Calu3 (cell line): ENCODE data around the gene HNRNPA0. TPM values are rescaled to one million over a fixed set of nuclear protein-coding genes. Genes with fewer than 3 reads are reported as not detected.

Experiments used
- BruUV-seq: library from RNA; stranded (reverse); fragments of 400-500 nt; replicated peaks from 2 replicates; lab custom pipeline; 2021; lab: Mats Ljungman, UMichigan
- CTCF ChIA-PET: fragments of 300-600 bp; sonication (Branson Sonifier 250); formaldehyde crosslinking; loops from one replicate; lab custom pipeline; 2022; ENCODE audit warnings: antibody characterized with exemption; lab: Charles Lee
- DNase-seq: peaks from one replicate; pipeline ENCODE4 v3.0.0; 2022
- H3K27ac Mint-ChIP-seq: one replicate; pipeline ENCODE4 v1.8.0; 2022; ENCODE audit warnings: mixed read lengths; ENCODE audit not compliant: unreplicated experiment
- H3K27me3 Mint-ChIP-seq: one replicate; pipeline ENCODE4 v1.8.0; 2022; ENCODE audit warnings: mixed read lengths; ENCODE audit not compliant: unreplicated experiment
- H3K36me3 Mint-ChIP-seq: one replicate; pipeline ENCODE4 v1.8.0; 2022; ENCODE audit warnings: mild to moderate bottlenecking, moderate library complexity, mixed read lengths; ENCODE audit not compliant: insufficient read depth, unreplicated experiment
- H3K4me1 Mint-ChIP-seq: one replicate; pipeline ENCODE4 v1.8.0; 2022; ENCODE audit warnings: mild to moderate bottlenecking, low read depth, mixed read lengths; ENCODE audit not compliant: unreplicated experiment
- H3K4me3 Mint-ChIP-seq: one replicate; pipeline ENCODE4 v1.8.0; 2022; ENCODE audit warnings: mild to moderate bottlenecking, low read depth, moderate library complexity, mixed read lengths; ENCODE audit not compliant: unreplicated experiment
- H3K9me3 Mint-ChIP-seq: one replicate; pipeline ENCODE4 v1.8.0; 2022; ENCODE audit warnings: low read depth, mixed read lengths; ENCODE audit not compliant: unreplicated experiment
- CTCF ChIP-seq: fragments of 200-600 bp; IDR thresholded peaks from one replicate; pipeline ENCODE4 v1.8.0; 2022; ENCODE audit warnings: antibody characterized with exemption; ENCODE audit not compliant: unreplicated experiment
- intact Hi-C: fragments of 100-400 bp; cut with micrococcal nuclease; formaldehyde crosslinking; loops from one replicate; pipeline ENCODE4 v1.10.0; 2022; ENCODE audit not compliant: unreplicated experiment
- total RNA-seq: library from RNA; stranded (reverse); gene quantifications from 2 replicates; pipeline ENCODE4 v1.2.3, GENCODE V29; 2022

Gene HNRNPA0
- total RNA-seq, 1 experiment from 2014 or later = 42.3 TPM

- peak; percentile 73 for DNase-seq
- CTCF ChIA-PET = interaction anchor here (0.5 to 3.8 kb wide), 5 partner anchors 16 to 317 kb away, joined by 3 to 77 read pairs (median 6); no protein-coding TSS in a partner anchor
- intact Hi-C loops = loop anchor here (1.0 kb wide), 1 partner anchor 75 kb away; no protein-coding TSS in a partner anchor
- TF ChIP-seq CTCF = no peak
- BruUV-seq = TSS peak; percentile 31
- H3K27me3 Mint-ChIP-seq = no peaks in the 10 kb centered on the region
- H3K4me3 Mint-ChIP-seq = no peak within 1 kb of the TSS
- H3K27ac Mint-ChIP-seq = no peak within 1 kb of the TSS
- H3K4me1 Mint-ChIP-seq = peaks cover 10% of the 10 kb centered on the region
- H3K36me3 Mint-ChIP-seq = no peaks in the 10 kb centered on the region
- H3K9me3 Mint-ChIP-seq = no peaks in the 10 kb centered on the region
Observed at GRCh38 chr5:137735555-137736284, 18.4 kb downstream of the HNRNPA0 start, which contains the start of gene KLHL3. Gene KLHL3 (minus strand): TSS chr5:137736089. CDS start chr5:137735646, 443 bp downstream.

- Mint-ChIP-seq H3K4me3 (no peak overlapping the region), H3K4me1 (peaks cover 10% of the 10 kb centered on the region), H3K27me3 (no peaks in the 10 kb centered on the region), H3K27ac (no peak overlapping the region), H3K9me3 (no peaks in the 10 kb centered on the region), H3K36me3 (no peaks in the 10 kb centered on the region)
- no peak for TF ChIP-seq CTCF
- BruUV-seq = no TSS peak
- CTCF ChIA-PET = interaction anchor here (0.5 to 3.8 kb wide), 4 partner anchors 17 to 317 kb away, joined by 6 to 77 read pairs (median 10); no protein-coding TSS in a partner anchor
- intact Hi-C loops = no loop called here
- peak; percentile 34 for DNase-seq
Observed at GRCh38 chr5:137734962-137735554, 19.1 kb downstream of the HNRNPA0 start.

- peaks cover 10% of the 10 kb centered on the region for H3K4me1 Mint-ChIP-seq
- no peak overlapping the region for H3K27ac Mint-ChIP-seq
- CTCF ChIA-PET = interaction anchor here (2.9 to 3.8 kb wide), 2 partner anchors 73 to 74 kb away, joined by 13 to 77 read pairs; no protein-coding TSS in a partner anchor
- H3K9me3 Mint-ChIP-seq = no peaks in the 10 kb centered on the region
- intact Hi-C loops = no loop called here
- no peaks in the 10 kb centered on the region for H3K27me3 Mint-ChIP-seq
- no peak overlapping the region for H3K4me3 Mint-ChIP-seq
- BruUV-seq = no TSS peak
- DNase-seq = no peak
- no peak for TF ChIP-seq CTCF
- H3K36me3 Mint-ChIP-seq = no peaks in the 10 kb centered on the region
Observed at GRCh38 chr5:137734331-137734730, 19.8 kb downstream of the HNRNPA0 start.

- intact Hi-C loops = no loop called here
- H3K36me3 Mint-ChIP-seq = no peaks in the 10 kb centered on the region
- no peak overlapping the region for H3K4me3 Mint-ChIP-seq
- no peak for TF ChIP-seq CTCF
- H3K27me3 Mint-ChIP-seq = no peaks in the 10 kb centered on the region
- H3K27ac Mint-ChIP-seq = no peak overlapping the region
- CTCF ChIA-PET = interaction anchor here (1.9 to 2.9 kb wide), 2 partner anchors 8 to 74 kb away, joined by 10 to 13 read pairs; no protein-coding TSS in a partner anchor
- H3K9me3 Mint-ChIP-seq = no peaks in the 10 kb centered on the region
- DNase-seq = no peak
- BruUV-seq = no TSS peak
- H3K4me1 Mint-ChIP-seq = peaks cover 10% of the 10 kb centered on the region
Observed at GRCh38 chr5:137733922-137734321, 20.2 kb downstream of the HNRNPA0 start.
